Left hindlimb (tissue), 1 donor: ENCODE results near the gene LRRC74A.

ENCODE experiments used
- DNase-seq: peaks from one replicate; pipeline ENCODE4 v3.0.0-alpha.2; 2018

The LRRC74A gene

DNA sequence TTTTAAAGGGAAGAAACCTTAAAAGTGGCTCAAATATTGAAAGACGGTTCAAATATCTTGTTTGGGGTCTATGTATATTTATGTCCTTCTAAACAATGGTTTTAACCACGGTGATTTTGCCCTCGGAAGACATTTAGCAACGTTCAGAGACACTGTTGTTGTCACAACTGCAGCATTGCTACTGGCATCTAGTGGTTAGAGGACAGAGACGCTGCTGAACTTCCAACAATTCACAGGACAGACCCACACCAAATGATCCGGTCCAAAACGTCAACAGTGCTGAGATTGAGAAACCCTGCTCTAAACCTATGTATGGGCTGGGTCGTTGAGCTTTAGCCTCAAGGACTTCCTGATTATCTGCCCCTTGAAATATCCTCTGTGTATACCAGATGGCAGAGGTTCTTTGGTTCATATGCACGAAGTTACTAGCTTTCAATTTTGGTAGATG, 15.2 kb upstream of the LRRC74A start:
- no peak for DNase-seq

DNA sequence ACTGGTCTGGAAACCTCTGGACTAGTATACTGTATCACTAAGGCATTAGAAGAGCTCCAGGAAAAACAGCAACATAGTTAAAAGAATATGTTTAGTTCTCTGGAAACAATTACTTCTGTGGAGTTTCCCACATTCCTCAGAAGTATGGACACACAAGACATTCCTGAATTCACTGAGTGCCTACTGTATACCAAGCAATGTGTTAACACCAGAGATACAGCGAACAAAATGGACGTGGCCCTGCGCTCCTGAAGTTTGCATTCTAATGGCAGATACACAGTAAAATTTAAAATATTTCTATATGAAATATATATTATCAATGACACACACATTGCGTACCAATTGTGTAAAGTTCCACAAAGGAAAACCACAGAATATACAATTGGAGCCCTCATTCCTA, 14.6 kb upstream of the LRRC74A start:
- DNase-seq = no peak

DNA sequence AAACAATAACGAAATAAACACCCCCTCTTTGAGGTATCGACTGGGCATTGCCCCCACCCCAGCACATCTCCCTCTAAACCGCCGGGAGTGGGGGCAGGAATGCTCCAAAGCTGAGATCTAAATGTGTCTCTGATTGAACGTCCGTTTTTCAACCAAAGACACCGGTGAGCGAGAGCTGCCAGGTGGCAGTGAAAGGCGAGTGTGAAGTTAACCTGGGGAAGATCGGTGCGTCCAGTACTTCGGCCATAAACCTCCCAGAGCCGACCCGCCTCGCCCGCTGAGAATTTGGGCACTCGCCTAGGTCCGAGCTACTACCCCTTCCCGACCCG, 14.2 kb upstream of the LRRC74A start:
- DNase-seq = no peak

DNA sequence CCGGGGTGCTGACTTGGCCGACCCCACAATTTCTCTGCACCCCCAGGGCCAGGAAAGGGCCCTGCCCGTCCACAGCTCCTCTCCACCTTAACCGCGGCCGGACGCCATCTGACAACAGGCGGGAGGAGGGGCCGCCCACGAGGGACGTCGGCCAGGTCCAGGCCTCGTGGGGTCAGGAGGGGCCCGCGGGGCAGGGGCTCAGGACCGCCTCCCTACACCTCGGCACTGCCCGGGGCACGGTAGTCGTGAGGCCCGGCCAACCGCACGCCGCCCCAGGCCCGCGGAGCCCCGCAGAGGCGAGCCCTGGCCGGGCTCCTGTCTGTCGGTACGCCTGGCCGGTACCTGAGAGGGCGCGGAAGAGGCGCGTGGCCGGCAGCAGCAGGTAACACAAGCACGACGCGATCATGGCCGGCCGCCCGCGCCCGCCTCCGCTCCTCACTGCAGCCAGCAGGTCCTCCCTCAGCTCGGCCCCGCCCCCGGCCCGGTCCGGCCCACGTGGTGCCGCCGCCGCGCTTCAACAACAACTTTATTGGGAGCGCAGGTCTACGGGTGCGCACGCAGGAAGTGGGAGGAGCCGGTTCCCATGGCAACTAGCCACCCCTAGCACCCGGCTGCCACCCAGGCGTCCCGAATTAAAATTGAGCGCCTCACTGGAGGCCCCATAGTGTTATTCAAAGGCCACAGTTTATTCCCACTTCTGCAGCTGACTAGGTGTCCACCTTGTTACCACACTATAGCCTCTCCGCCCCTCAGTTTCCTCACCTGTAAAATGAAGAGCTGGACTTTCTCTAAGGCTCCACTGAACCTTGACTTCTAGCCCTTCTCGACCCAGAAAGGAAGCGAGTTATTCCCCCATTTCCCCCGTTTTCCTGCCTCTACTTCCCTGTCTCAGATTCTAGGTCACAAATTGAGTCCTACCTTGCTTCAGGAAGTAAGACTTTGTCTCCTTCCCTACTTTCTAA, 13.5 kb upstream of the LRRC74A start, which contains the start of gene ANGEL1:
ANGEL1 (minus strand) TSS at position 461 of the 962 bp plus-strand sequence; CDS start at position 406, 55 bp downstream.
- peak; percentile 95 for DNase-seq

DNA sequence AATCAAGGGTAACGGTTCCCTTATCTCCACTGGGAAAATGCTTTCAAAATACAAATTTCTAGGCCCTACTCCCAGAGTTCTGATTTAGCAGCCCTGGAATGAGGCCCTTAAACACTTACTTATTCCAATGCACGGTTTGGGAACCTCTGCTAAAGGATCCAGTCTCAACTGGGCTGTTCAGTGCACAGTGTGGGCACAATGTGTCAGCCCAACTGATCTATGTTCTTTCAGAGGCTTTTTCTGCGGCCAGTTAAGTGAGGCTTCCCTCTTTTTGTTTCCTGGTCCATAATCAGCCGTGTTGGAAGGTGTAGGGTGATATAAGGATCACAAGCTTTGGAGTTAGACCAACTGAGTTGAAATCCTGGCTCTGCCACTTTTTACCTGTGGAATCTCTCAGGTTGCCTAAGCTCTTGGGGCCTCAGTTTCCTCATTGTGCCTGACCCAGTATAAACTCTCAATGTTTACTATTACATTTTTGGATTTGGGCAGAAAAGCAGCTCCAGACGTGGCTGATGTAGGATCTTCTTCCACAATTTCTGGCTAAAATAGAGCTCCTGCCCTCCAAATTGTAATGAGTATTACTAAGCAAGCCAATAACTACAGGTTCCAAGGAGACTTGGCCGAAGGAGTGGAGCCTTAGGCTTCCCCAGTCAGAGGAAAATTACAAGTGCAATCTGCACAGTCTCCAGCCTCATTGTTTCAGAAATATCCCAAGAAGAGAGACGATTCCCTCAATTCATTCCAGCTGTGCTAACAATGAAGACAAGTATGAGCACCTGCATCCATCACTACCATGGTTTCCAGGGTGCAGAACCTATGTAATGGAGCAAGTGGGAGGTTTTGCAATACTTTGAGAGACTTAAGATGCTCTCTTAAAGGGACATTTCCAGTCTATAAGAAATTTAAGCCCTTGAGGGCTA, 11.2 kb upstream of the LRRC74A start:
- peak; percentile 71 for DNase-seq

DNA sequence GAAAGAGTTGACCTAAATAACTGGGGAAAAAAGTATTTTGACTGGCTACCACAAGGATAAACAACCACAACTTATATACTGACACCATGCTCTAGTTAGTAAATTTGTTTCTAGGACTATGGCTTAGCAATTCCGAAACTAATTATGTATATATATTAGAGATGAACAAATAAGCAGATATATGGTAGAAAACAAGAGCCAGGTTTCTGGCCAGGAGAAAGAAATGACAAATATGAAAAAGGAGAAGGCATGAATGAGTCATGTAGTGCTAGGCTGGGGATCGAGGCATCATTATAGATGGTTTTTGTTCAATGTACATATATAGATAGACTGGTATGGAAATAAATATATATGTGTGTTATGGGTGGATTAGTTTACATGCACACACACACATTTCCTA, 5.5 kb upstream of the LRRC74A start:
- no peak for DNase-seq

DNA sequence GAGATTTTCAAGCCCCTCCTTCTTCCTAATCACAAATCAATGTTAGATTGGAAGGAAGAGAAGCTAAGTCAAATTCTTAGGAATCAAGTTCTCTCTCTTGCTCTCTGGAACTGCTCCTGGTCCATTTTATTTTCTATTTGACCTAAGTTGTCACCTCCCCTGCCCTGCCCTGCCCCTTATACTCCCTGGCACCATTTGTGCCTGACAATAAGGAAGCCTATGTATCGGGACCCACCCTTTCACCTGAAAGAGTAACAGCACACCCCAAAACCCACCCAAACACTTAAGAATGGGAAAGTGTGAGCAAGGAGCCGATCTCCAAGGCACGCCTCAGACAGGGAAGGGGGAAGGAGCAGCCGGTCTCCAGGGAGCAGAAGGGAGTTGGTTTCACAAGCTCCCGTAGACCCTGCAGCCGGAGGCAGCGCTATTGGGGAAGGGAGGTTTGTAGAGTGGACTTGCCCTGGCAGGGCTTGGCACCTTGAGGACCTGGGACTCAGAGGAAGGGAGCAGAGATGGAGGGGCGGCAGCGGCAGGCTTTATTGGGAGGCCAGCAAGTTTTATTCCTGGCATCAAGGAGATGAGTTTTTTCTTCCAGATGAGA, 1.6 kb downstream of the LRRC74A start:
- no peak for DNase-seq

DNA sequence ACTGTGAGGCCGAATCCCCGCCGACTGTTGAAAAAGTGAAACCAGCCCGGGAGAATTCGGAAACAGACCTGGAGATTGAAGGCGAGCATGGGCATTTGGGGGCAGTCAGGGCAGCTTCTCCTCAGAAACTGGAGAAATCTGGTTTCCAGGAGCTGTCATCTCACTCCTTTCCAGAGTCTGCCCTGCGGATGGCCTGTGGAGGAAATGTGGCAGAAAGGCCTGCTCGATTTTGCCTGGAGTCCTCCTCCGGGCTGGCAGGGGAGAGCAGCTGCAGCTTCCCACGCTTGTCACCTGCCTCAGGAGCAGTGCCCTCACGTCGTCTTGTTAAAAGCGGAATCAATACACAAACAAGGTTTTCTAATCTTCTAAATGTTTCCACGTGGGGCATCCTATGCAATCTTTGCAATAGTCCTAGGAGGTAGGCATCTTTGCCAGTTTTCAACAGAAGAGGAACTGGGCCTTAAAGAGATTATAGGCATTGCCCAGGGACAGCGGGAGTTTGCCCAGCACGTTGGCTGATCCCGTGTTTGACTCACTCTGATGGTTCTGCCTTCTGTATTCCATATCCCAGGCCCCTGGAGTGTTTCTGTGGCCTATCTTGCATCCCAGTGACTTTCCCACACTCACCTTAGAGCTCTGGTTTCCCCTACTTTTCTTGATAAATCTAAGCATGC, 2.3 kb downstream of the LRRC74A start:
- no peak for DNase-seq

DNA sequence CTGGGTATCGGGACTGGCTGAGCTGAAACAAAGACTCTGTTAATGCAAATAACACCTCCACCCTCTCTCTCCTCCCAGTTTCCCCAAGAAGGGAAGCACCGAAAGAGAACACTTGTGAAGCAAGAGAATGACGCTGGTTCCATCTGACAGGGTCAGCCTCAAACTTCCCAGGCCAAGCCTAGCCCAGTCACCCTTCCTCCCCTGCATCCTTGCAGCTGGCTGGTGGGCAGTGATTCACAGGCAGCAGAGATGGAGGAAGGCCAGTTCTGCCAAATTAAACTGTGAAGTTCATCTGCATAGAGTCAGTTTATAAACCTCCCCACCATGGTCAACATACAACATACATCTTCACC, 2.8 kb downstream of the LRRC74A start:
- DNase-seq = no peak

DNA sequence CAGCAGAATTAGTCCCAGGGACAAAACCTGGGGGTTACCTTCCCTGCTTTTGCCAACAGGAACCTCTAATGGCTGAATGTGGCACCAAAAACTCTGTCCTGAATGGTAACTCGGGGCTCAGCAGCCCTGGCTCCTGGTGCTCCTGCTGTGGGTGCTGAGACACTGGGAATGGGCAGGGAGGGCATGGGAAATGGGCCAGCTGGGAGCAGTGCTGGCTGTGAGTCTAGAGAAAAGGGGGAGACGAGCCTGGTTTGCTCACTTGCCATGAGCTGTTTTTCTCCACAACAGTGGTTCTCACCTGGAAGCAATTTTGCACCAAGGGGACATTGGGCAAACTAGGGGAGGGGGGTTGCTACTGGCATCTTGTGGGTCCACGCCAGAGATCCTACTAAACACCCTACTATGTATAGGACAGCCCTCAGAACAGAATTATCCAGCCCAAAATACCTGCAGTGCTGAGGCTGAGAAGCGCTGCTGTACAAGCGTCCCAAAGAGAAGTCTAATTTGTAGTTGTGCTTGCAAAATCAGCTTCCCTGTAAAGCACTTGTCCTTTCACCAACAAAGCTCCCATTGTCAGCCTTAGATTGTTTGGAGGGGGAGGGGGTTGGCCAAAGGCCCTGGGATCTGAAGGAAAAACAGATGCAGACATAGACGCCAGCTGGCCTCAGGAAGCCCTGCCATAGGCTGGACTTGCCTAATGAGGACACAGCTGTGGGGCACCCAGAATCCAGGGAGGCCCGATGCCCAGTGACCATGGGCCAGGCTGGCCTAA, 3.6 kb downstream of the LRRC74A start:
- DNase-seq = peak; percentile 71

DNA sequence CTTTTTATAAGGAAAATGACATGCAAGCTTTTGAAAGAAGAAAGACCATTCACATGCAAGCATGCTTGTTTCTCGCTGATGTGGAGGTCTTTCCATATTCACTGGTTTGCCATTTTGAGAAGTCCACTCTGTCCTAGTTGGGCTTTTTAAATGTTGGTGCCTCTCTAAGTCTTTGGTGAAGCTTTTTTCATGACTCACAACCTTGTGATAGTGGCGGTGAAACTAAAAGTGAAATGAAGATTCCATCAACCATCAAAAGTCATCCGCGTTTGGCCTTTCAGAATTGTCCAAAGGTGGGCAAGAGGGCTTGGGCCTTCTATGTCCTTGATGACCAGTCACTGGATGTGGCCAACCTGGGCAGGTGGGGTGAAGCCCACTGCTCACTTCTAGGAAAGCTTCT, 4.3 kb downstream of the LRRC74A start:
- no peak for DNase-seq

DNA sequence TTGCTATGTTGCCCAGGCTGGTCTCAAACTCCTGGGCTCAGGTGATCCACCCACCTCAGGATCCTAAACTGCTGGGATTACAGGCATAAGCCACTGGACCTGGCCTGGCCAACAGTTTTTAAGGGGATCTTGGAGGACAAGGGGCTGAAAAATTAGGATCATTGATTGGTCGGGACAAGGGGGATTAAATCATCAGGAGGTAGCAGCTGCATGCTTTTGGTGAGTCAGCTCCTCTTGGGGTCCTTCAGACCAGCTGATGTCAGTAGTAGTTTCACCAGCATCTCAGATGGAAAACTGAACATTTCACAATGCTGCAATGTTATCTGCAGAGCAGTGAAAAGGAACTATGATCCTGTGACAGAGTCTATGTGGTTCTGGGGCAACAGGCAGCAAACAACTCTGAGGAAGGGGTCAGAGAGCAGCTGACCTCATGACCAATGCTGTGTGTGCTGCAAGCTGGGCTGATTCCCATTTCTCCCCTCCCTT, 6.3 kb downstream of the LRRC74A start:
- no peak for DNase-seq

DNA sequence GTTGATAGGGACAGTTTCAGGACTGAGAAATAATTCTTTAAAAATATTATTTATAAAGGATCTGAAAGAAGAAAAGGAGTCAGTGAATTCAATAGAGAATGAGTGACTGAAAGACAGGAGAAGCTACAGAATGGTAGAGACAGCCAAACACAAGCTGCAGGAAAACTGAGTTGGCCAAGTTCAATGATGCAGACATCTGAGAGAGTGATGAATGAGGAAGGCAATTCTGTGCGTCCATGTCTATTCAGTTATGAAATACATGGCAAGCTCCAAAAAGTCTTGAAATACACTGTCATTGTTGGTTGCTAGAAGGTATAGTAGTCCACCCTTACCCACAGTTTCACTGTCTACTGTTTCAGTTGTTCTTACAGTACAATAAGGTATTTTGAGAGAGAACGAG, 6.8 kb downstream of the LRRC74A start:
- no peak for DNase-seq

DNA sequence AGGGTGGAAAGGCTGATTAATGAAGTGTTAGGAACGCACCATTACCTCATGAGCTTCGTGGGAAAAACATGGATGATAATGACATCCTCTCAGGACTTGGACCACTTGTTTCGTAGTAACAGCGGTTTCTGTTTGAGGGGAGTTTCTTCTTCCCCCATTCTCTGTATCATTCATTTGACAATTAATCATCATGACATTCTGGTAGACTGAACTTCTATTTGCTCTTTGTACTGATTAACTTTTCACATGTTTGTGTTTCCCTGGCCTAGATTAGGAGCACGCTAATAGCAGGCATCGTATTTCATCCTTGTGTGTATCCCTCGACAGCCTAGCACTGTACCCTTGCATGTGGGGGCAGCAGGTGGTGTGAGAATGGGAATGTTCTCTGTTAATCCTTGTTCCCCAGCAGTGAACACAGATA, 8.0 kb downstream of the LRRC74A start:
- DNase-seq = no peak

DNA sequence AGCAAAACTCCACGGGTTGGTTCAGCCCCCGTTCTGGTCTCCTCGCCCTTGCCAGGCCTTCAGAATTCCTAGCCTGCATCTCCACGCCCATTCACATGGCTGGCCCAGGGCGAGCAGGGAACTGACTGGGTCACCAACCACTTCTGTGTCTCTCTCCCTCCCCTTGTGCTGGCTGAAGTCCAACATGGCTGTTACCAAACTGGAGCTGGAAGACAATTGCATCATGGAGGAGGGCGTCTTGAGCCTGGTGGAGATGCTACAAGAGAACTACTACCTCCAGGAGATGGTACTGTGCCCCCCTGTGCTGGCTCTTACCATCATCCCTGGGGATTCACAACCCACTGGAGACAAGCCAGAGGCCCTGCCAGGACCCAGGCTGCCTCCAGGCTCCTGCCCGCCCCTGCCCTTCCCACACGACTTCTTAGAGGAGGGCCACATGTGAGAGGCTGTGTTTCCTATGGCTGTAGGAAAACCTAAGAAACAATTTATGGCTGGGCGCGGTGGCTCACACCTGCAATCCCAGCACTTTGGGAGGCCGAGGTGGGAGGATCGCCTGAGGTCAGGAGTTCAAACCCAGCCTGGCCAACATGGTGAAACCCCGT, 9.9 kb downstream of the LRRC74A start:
- DNase-seq = no peak

DNA sequence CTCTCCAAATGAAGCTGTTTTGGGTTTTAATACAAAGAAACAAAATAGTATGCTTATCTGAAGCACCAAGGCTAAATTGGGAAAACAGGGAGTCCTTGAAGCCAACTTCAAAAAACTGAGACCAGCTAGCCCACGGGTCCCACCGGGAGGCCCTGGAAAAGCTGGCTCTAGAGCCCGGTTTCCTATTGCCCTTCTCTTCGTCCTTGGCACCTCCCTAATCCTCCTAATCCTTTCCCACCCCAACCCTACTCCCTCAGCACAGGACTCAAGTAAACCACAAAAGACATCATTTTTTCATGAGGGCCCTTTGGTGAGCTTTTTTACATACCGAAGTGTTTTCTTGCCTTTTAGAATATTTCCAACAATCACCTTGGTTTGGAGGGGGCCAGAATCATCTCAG, 11.3 kb downstream of the LRRC74A start:
- DNase-seq = no peak

DNA sequence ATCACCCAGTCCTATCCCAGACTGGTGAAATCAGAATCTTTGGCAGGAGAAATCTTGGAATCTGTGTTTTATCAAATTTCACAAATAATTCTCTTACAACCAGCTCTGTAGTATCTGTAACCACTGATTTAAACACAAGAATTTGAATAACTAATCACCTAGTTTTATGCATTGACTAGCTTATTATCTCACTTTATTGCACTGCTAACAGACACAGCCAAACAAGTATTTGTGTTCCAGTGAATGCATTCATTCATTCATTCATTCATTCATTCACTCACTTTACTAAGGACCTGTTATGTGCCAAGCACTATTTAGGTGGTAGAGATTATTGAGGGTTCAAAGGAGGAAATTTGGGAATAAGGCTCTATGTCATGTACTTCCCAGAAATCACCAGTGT, 16.2 kb downstream of the LRRC74A start:
- DNase-seq = no peak

DNA sequence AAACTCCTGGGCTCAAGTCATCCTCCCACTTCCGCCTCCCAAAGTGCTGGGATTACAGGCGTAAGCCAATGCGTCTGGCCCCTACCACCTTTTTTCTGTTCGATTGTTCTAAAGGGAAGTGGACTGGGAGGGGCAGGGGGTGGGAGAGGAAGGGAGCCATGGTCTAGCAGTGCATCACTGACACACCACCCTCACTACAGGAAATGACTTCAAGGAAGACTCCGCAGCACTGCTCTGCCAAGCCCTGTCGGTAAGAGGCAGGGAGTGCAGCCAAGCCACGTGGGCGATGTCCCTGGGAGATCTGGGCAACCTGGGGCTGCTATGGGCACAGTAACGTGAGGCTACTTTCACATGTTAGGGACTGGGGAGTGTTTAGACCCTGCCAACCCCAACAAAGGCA, 18.0 kb downstream of the LRRC74A start:
- peak; percentile 50 for DNase-seq

DNA sequence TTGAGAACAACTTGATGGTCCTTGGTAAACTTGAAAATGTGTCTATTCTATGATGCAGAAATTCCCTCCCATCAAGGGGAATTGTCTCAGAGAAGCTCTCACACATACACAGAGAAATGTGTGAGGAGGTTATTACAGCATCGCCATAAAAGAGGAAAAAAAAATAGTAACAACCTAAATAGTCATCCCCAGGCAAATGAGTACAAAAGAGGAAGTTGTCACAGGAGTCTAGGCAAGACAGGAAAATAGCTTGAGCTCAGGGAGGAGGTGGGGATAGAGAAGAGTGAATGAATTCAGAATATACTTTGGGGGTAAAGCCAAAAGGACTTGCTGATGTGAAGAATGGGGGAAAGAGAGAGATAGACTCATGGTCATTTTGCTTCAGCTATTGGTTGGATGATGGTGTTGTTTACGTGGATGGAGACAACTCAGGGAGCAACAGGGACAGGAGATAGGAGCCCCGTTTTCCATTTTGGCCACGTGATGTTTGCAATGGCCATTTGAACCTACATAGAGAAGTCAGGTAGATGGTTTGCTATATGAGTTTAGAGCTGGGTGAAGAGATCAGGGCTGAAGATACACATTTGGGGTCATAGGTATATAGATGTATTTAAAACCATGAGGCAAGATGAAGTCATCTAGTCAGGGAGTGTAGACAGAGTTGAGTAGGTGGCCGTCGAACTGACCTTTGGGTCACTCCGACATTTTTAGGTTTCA, 20.3 kb downstream of the LRRC74A start:
- no peak for DNase-seq

DNA sequence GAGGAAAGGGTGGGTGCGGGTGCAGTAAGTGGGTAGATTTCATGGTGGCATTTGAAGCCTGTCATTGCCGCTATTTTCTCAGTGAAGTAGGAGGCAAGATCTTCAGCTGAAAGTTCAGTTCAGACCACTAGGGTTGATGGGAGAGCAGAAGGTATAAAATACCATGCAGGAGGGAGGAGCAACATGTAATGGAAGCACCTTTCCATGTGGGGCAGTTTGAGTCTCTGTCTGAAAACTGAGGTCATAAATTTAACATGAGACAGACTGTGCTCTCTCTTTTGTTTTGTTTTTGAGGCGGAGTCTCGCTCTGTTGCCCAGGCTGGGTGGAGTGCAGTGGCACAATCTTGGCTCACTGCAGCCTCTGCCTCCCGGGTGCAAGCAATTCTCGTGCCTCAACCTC, 22.7 kb downstream of the LRRC74A start:
- DNase-seq = no peak

DNA sequence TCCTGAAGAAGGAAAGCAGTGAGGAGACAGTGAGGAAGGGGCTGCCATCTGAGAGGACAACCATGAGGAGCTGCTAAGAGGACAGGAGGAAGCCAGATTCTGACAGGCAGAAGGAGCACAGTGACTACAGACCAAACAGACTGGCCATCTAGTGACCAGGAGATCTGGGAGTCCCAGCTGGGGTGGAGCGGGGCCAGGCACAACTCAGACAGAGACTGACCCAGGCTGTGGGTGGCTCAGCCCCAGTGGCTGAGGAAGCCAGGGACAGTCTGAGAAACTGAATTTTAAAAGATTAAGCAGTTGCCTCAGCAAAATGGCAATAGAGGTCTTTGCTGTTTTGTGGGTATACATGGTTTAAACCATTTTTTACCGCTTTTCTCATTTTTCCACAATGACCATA, 28.9 kb downstream of the LRRC74A start:
- no peak for DNase-seq
